HepG2 (cell line): ENCODE data around the gene IKZF4. TPM values are rescaled to one million over a fixed set of nuclear protein-coding genes. Genes with fewer than 3 reads are reported as not detected.

Experiments
- EHMT2 ChIP-seq: fragments of 200-600 bp; sonication (generic); IDR thresholded peaks from 2 replicates; pipeline ENCODE4 v1.7.0; 2017; ENCODE audit warnings: antibody characterized with exemption, low read depth, low read length, borderline replicate concordance
- GPN1 ChIP-seq: sonication (generic); formaldehyde crosslinking; IDR thresholded peaks from 2 replicates; pipeline ENCODE4 v1.5.1; 2020; ENCODE audit warnings: missing genetic modification reagents, borderline replicate concordance
- HNF1A ChIP-seq, 2 experiments: sonication (generic) in 1 of 2; formaldehyde crosslinking in 1 of 2; IDR thresholded peaks; 2 replicates each; pipeline versions ENCODE4 v1.4.0 to v1.6.1; 2016 to 2020; ENCODE audit warnings: borderline replicate concordance in 1 of 2, low read depth in 1 of 2, mild to moderate bottlenecking in 1 of 2, missing genetic modification reagents in 1 of 2
- PCBP2 ChIP-seq: fragments of 200-400 bp; formaldehyde crosslinking; optimal IDR thresholded peaks from 2 replicates; pipeline ENCODE3; 2018; ENCODE audit warnings: low read length, low read depth; ENCODE audit not compliant: poor library complexity, severe bottlenecking
- SOX5 ChIP-seq: IDR thresholded peaks from 2 replicates; pipeline ENCODE4 v1.6.1; 2016; ENCODE audit warnings: borderline replicate concordance
- TBX2 ChIP-seq: sonication (generic); formaldehyde crosslinking; IDR thresholded peaks from 2 replicates; pipeline ENCODE4 v1.5.0; 2020; ENCODE audit warnings: missing genetic modification reagents, mild to moderate bottlenecking, borderline replicate concordance
- ZIK1 ChIP-seq: sonication (generic); formaldehyde crosslinking; IDR thresholded peaks from 2 replicates; pipeline ENCODE4 v1.5.0; 2020; ENCODE audit warnings: mild to moderate bottlenecking, low read depth, missing genetic modification reagents, borderline replicate concordance
- ZKSCAN8 ChIP-seq: IDR thresholded peaks from 2 replicates; pipeline ENCODE4 v1.6.1; 2016; ENCODE audit warnings: borderline replicate concordance, missing genetic modification reagents, missing compliant biosample characterization
- ZNF501 ChIP-seq: sonication (generic); formaldehyde crosslinking; IDR thresholded peaks from 2 replicates; pipeline ENCODE4 v1.5.1; 2020; ENCODE audit warnings: mild to moderate bottlenecking, moderate library complexity, missing genetic modification reagents
- ZNF569 ChIP-seq: sonication (generic); formaldehyde crosslinking; IDR thresholded peaks from 2 replicates; pipeline ENCODE4 v1.5.0; 2020; ENCODE audit warnings: mild to moderate bottlenecking, missing genetic modification reagents, moderate library complexity, borderline replicate concordance
- ZNF589 ChIP-seq: sonication (generic); formaldehyde crosslinking; conservative IDR thresholded peaks from 2 replicates; pipeline ENCODE4 v1.8.0; 2022; ENCODE audit warnings: mild to moderate bottlenecking, moderate library complexity, missing genetic modification reagents
- ZNF609 ChIP-seq: sonication (generic); formaldehyde crosslinking; IDR thresholded peaks from 2 replicates; pipeline ENCODE4 v1.4.0; 2020; ENCODE audit warnings: mild to moderate bottlenecking, missing genetic modification reagents, borderline replicate concordance
- ZNF770 ChIP-seq: sonication (generic); formaldehyde crosslinking; IDR thresholded peaks from 2 replicates; pipeline ENCODE4 v1.5.0; 2020; ENCODE audit warnings: mild to moderate bottlenecking, missing genetic modification reagents
- ZNF775 ChIP-seq: sonication (generic); formaldehyde crosslinking; IDR thresholded peaks from 2 replicates; pipeline ENCODE4 v1.4.0; 2020; ENCODE audit warnings: missing genetic modification reagents, mild to moderate bottlenecking, moderate library complexity, borderline replicate concordance
- ZNF883 ChIP-seq: sonication (generic); formaldehyde crosslinking; IDR thresholded peaks from 2 replicates; pipeline ENCODE4 v1.5.1; 2020; ENCODE audit warnings: mild to moderate bottlenecking, missing genetic modification reagents; ENCODE audit errors: not compliant biosample characterization
- polyA plus RNA-seq, 8 experiments: library from polyadenylated mRNA; depleted of rRNA in 3 of 8; stranded (reverse) in 7 of 8; unstranded in 1 of 8; fragments of >200 nt; fragmentation: Illumina TruSeq in 4 of 8; extraction: Trizol in 4 of 8; gene quantifications; 2 replicates each; pipeline versions ENCODE4 v1.2.1 to v1.2.3, GENCODE V29; 2011 to 2016; ENCODE audit warnings: low read depth in 4 of 8, missing spikeins in 1 of 8, mixed read lengths in 1 of 8; ENCODE audit not compliant: insufficient read depth in 1 of 8
- total RNA-seq, 5 experiments: library from RNA; depleted of rRNA; stranded (reverse); fragments of >200 nt; fragmentation: Illumina TruSeq; extraction: Trizol; gene quantifications; 2 replicates each; pipeline ENCODE4 v1.2.3, GENCODE V29; 2016; ENCODE audit warnings: low read depth in 1 of 5
- TF ChIP-seq, protein P1 (sequence below): sonication (generic); formaldehyde crosslinking; IDR thresholded peaks from 2 replicates; pipeline ENCODE4 v1.4.0; 2020; ENCODE audit warnings: missing genetic modification reagents, mild to moderate bottlenecking, borderline replicate concordance

Gene IKZF4
- total and polyA plus RNA-seq, 2 of the 13 experiments (the other 11 are each of a cell fraction or from before 2014, with no cell fraction given) = 0.58 to 2.2 TPM

GRCh38 chr12:56010111-56010570 is 10.7 kb upstream of the IKZF4 start (continued):
- TF ChIP-seq TBX2 (no peak), ZNF775 (CRISPR knock-in tag) (no peak), ZIK1 (CRISPR knock-in tag) (no peak), ZNF883 (no peak), GPN1 (CRISPR knock-in tag) (no peak), ZNF770 (0 out of 2 replicates have a peak, but pooled peaks have one; percentile 27), PCBP2 (no peak), SOX5 (CRISPR knock-in tag) (peak; percentile 92), ZNF589 (CRISPR knock-in tag) (no peak), ZNF569 (CRISPR knock-in tag) (no peak), HNF1A (IDR thresholded peaks at IDR 0.05; ENCODE audit: low read depth) (peak; percentile 46; the same call in 1 of the 2 replicates), HNF1A (CRISPR knock-in tag; IDR thresholded peaks at IDR 0.05; ENCODE audit: borderline replicate concordance) (no peak), ZKSCAN8 (CRISPR knock-in tag) (no peak), EHMT2 (no peak), ZNF609 (CRISPR knock-in tag) (peak; percentile 55; the same call in 1 of the 2 replicates), ZNF501 (CRISPR knock-in tag) (no peak)
- TF ChIP-seq, protein P1, sequence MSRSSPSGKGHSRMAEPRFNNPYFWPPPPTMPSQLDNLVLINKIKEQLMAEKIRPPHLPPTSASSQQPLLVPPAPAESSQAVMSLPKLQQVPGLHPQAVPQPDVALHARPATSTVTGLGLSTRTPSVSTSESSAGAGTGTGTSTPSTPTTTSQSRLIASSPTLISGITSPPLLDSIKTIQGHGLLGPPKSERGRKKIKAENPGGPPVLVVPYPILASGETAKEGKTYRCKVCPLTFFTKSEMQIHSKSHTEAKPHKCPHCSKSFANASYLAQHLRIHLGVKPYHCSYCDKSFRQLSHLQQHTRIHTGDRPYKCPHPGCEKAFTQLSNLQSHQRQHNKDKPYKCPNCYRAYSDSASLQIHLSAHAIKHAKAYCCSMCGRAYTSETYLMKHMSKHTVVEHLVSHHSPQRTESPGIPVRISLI (CRISPR knock-in tag) = peak; percentile 21; the same call in 1 of the 2 replicates
